K562 (cell line): ENCODE results near the gene TRPM2.

Source experiments
- ATF1 ChIP-seq, 2 experiments: fragments of 450-650 bp in 1 of 2; IDR thresholded peaks; 2 replicates each; pipeline ENCODE4 v1.6.1; 2016; ENCODE audit warnings: missing compliant biosample characterization in 1 of 2, missing genetic modification characterization in 1 of 2
- CREB1 ChIP-seq, 2 experiments: sonication (generic) in 1 of 2; formaldehyde crosslinking in 1 of 2; IDR thresholded peaks; 2 replicates each; pipeline versions ENCODE4 v1.6.1 to v1.8.0; 2012 to 2022; ENCODE audit warnings: inconsistent platforms in 1 of 2, mild to moderate bottlenecking in 1 of 2, missing genetic modification reagents in 1 of 2, moderate library complexity in 1 of 2
- MTA2 ChIP-seq: fragments of 450-650 bp; IDR thresholded peaks from 2 replicates; pipeline ENCODE4 v1.6.1; 2016; ENCODE audit warnings: low read depth
- MYBL2 ChIP-seq, 2 experiments: fragments of 450-650 bp in 1 of 2; sonication (generic) in 1 of 2; formaldehyde crosslinking in 1 of 2; IDR thresholded peaks; 2 replicates each; pipeline versions ENCODE4 v1.6.1 to v1.8.1; 2017 to 2022; ENCODE audit warnings: borderline replicate concordance in 1 of 2, inconsistent platforms in 1 of 2, low read depth in 1 of 2, mild to moderate bottlenecking in 1 of 2, missing genetic modification reagents in 1 of 2, moderate library complexity in 1 of 2
- NFYB ChIP-seq: IDR thresholded peaks from 2 replicates; pipeline ENCODE4 v1.6.1; 2011; ENCODE audit warnings: mild to moderate bottlenecking, moderate library complexity; ENCODE audit not compliant: insufficient read length; ENCODE audit errors: extremely low read depth
- POLR2A ChIP-seq: fragments of 450-650 bp; conservative IDR thresholded peaks from 2 replicates; pipeline ENCODE4 v1.6.1; 2016
- TF ChIP-seq, protein P1 (sequence below), 2 experiments: fragments of 450-650 bp; formaldehyde crosslinking in 1 of 2; IDR thresholded peaks; 2 replicates each; pipeline versions ENCODE4 v1.4.0 to v1.6.1; 2014 to 2020; ENCODE audit warnings: mild to moderate bottlenecking in 2 of 2, borderline replicate concordance in 1 of 2, low read depth in 1 of 2
- TF ChIP-seq, protein P2 (sequence below): IDR thresholded peaks from 3 replicates; pipeline ENCODE4 v1.6.1; 2011; ENCODE audit warnings: borderline replicate concordance, mild to moderate bottlenecking; ENCODE audit not compliant: insufficient read length, insufficient read depth

DNA sequence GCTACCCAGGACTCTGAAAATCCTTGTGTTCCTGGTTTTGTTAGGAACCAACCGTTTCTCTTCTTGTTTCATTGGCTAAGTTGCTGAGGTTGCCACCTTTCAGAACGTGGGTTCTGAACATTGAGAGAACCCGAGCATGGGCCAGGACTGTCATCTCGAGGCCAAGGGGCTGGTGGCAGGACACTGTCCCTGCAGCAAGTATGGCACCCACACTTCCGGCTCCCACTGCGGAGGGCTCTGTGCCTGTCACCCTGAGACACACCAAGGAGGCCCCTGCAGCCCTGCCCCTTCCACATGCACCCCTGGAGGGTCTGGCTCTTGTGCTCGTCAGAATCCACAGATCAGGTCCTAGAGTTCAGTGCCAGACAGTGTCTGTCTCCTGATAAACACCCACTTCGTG is 62.8 kb downstream of the TRPM2 start:
- TF ChIP-seq ATF1 (CRISPR knock-in tag; IDR thresholded peaks at IDR 0.05) (no peak), ATF1 (tag; IDR thresholded peaks at IDR 0.05) (no peak), MTA2 (no peak), POLR2A (no peak), MYBL2 (IDR thresholded peaks at IDR 0.05; ENCODE audit: low read depth) (no peak), MYBL2 (CRISPR knock-in tag; IDR thresholded peaks at IDR 0.05; ENCODE audit: borderline replicate concordance) (no peak), NFYB (no peak), CREB1 (IDR thresholded peaks at IDR 0.05) (no peak), CREB1 (CRISPR knock-in tag; IDR thresholded peaks at IDR 0.05) (no peak)
- TF ChIP-seq, protein P1, sequence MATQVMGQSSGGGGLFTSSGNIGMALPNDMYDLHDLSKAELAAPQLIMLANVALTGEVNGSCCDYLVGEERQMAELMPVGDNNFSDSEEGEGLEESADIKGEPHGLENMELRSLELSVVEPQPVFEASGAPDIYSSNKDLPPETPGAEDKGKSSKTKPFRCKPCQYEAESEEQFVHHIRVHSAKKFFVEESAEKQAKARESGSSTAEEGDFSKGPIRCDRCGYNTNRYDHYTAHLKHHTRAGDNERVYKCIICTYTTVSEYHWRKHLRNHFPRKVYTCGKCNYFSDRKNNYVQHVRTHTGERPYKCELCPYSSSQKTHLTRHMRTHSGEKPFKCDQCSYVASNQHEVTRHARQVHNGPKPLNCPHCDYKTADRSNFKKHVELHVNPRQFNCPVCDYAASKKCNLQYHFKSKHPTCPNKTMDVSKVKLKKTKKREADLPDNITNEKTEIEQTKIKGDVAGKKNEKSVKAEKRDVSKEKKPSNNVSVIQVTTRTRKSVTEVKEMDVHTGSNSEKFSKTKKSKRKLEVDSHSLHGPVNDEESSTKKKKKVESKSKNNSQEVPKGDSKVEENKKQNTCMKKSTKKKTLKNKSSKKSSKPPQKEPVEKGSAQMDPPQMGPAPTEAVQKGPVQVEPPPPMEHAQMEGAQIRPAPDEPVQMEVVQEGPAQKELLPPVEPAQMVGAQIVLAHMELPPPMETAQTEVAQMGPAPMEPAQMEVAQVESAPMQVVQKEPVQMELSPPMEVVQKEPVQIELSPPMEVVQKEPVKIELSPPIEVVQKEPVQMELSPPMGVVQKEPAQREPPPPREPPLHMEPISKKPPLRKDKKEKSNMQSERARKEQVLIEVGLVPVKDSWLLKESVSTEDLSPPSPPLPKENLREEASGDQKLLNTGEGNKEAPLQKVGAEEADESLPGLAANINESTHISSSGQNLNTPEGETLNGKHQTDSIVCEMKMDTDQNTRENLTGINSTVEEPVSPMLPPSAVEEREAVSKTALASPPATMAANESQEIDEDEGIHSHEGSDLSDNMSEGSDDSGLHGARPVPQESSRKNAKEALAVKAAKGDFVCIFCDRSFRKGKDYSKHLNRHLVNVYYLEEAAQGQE (IDR thresholded peaks at IDR 0.05; ENCODE audit: borderline replicate concordance): no peak
- TF ChIP-seq, protein P1 (CRISPR knock-in tag; IDR thresholded peaks at IDR 0.05; ENCODE audit: low read depth): no peak
- TF ChIP-seq, protein P2, sequence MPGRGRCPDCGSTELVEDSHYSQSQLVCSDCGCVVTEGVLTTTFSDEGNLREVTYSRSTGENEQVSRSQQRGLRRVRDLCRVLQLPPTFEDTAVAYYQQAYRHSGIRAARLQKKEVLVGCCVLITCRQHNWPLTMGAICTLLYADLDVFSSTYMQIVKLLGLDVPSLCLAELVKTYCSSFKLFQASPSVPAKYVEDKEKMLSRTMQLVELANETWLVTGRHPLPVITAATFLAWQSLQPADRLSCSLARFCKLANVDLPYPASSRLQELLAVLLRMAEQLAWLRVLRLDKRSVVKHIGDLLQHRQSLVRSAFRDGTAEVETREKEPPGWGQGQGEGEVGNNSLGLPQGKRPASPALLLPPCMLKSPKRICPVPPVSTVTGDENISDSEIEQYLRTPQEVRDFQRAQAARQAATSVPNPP: no peak
